ENCODE results near the gene ZNF277. TPM values are rescaled to one million over a fixed set of nuclear protein-coding genes. Genes with fewer than 3 reads are reported as not detected.

ZNF277 gene
- total RNA-seq, 1 experiment from 2014 or later, result 13.1 TPM

- Histone ChIP-seq H2BK5ac (ENCODE audit: insufficient read length, low read length) (no peak overlapping the region), H2BK20ac (ENCODE audit: low read depth, low read length, poor library complexity, severe bottlenecking) (no peak overlapping the region), H3K79me2 (ENCODE audit: insufficient read depth, low read length) (no peaks in the 10 kb centered on the region), H3K27ac (ENCODE audit: insufficient read length, low read depth, low read length) (no peak overlapping the region), H2BK12ac (ENCODE audit: insufficient read length, low read depth, low read length) (no peak overlapping the region), H2BK120ac (ENCODE audit: low read depth, low read length, poor library complexity, severe bottlenecking) (no peak overlapping the region), H3K14ac (ENCODE audit: insufficient read depth, low read length) (no peak overlapping the region), H3K27me3 (ENCODE audit: insufficient read depth, low read length) (no peaks in the 10 kb centered on the region), H2AFZ (ENCODE audit: low read length) (no peak overlapping the region), H3K4me2 (ENCODE audit: insufficient read depth, insufficient read length, low read length) (no peak overlapping the region), H3K9me3 (ENCODE audit: control insufficient read depth, low read depth, low read length) (no peaks in the 10 kb centered on the region), H4K91ac (ENCODE audit: insufficient read length, low read depth, low read length) (no peak overlapping the region), H4K8ac (replicated peaks; ENCODE audit: insufficient read length, low read depth, low read length) (no peak overlapping the region), H2AK5ac (ENCODE audit: insufficient read length, low read length) (no peak overlapping the region), H3K56ac (ENCODE audit: insufficient read length, low read depth, low read length) (no peak overlapping the region), H3K23me2 (ENCODE audit: insufficient read length, low read depth, low read length, poor library complexity, severe bottlenecking) (no peaks in the 10 kb centered on the region), H3K4ac (ENCODE audit: low read depth, low read length) (no peak overlapping the region), H4K20me1 (ENCODE audit: control insufficient read depth, insufficient read depth, insufficient read length) (no peaks in the 10 kb centered on the region), H3K9ac (ENCODE audit: extremely low read depth, insufficient read length, low read length) (no peak overlapping the region), H3T11ph (ENCODE audit: low read length) (no peak overlapping the region), H2BK15ac (ENCODE audit: low read depth, low read length) (no peak overlapping the region), H3K23ac (ENCODE audit: insufficient read length, low read depth, low read length) (no peak overlapping the region), H3K18ac (ENCODE audit: insufficient read length, low read depth, low read length) (no peak overlapping the region), H3K4me1 (ENCODE audit: insufficient read depth, low read length) (peaks cover 6% of the 10 kb centered on the region; the same call in 1 of the 2 replicates), H3K79me1 (ENCODE audit: insufficient read depth, low read depth, low read length, poor library complexity, severe bottlenecking) (peaks cover 2% of the 10 kb centered on the region), H4K5ac (ENCODE audit: insufficient read length, low read depth, low read length) (no peak overlapping the region)
- H3K36me3 Mint-ChIP-seq (ENCODE audit: insufficient read depth in 1 of 3, low read depth in 3 of 3), result peaks cover 0 to 3% (median 0%) of the 10 kb centered on the region in 3 experiments; a peak in 4 of 7 replicates
- no peak for TF ChIP-seq CTCF (conservative IDR thresholded peaks at IDR 0.05)
- no peak overlapping the region; a peak in 1 of 7 replicates for H3K27ac Mint-ChIP-seq
- no peak for DNase-seq
- WGBS (ENCODE audit: extremely low coverage, insufficient read length, low lambda C conversion rate), result no CpG with 5 or more reads among the region's 4 CpGs
- H3K27me3 Mint-ChIP-seq (ENCODE audit: low read depth), result no peaks in the 10 kb centered on the region
- no peak overlapping the region for H3K4me3 Mint-ChIP-seq
- no peaks in the 10 kb centered on the region; a peak in 1 of 5 replicates for H3K9me3 Mint-ChIP-seq
- H3K4me1 Mint-ChIP-seq, result peaks cover 15 to 17% of the 10 kb centered on the region in 2 experiments
These were observed 77.0 kb downstream of the ZNF277 start for GRCh38 chr7:112283382-112283910.

Data from H9 (cell line).